ENCODE results near the gene NR6A1.

The NR6A1 gene

GRCh38 chr9:124557895-124558294, 213.2 kb downstream of the NR6A1 start:
- TF ChIP-seq CTCF (IDR thresholded peaks at IDR 0.05; ENCODE audit: low read length, missing control alignments): no peak
- H3K4me3 ChIP-seq (replicated peaks; ENCODE audit: low read depth, low read length): no peak overlapping the region
- no peak for DNase-seq (ENCODE audit: low read depth)

- no peak overlapping the region for H3K4me3 ChIP-seq (replicated peaks; ENCODE audit: low read depth, low read length)
- TF ChIP-seq CTCF (IDR thresholded peaks at IDR 0.05; ENCODE audit: low read length, missing control alignments): no peak
- no peak for DNase-seq (ENCODE audit: low read depth)
These were observed 216.1 kb downstream of the NR6A1 start for GRCh38 chr9:124555043-124555442.

- no peak overlapping the region for H3K4me3 ChIP-seq (replicated peaks; ENCODE audit: low read depth, low read length)
- DNase-seq (ENCODE audit: low read depth): peak; percentile 30
- TF ChIP-seq CTCF (IDR thresholded peaks at IDR 0.05; ENCODE audit: low read length, missing control alignments): no peak
These were observed 217.4 kb downstream of the NR6A1 start for GRCh38 chr9:124553738-124554137.

GRCh38 chr9:124552273-124552605, 218.9 kb downstream of the NR6A1 start:
- no peak for DNase-seq (ENCODE audit: low read depth)
- TF ChIP-seq CTCF (IDR thresholded peaks at IDR 0.05; ENCODE audit: low read length, missing control alignments): no peak
- no peak overlapping the region for H3K4me3 ChIP-seq (replicated peaks; ENCODE audit: low read depth, low read length)

GRCh38 chr9:124551472-124552272, 219.4 kb downstream of the NR6A1 start:
- peak; percentile 70 for DNase-seq (ENCODE audit: low read depth)
- peak; percentile 88 for TF ChIP-seq CTCF (IDR thresholded peaks at IDR 0.05; ENCODE audit: low read length, missing control alignments)

GRCh38 chr9:124550072-124550471, 221.0 kb downstream of the NR6A1 start:
- DNase-seq (ENCODE audit: low read depth): no peak
- TF ChIP-seq CTCF (IDR thresholded peaks at IDR 0.05; ENCODE audit: low read length, missing control alignments): no peak

More at GRCh38 chr9:124551472-124552272, 219.4 kb downstream of the NR6A1 start:
- H3K4me3 ChIP-seq (replicated peaks; ENCODE audit: low read depth, low read length): no peak overlapping the region

GRCh38 chr9:124549016-124549415, 222.1 kb downstream of the NR6A1 start:
- DNase-seq (ENCODE audit: low read depth): no peak
- H3K4me3 ChIP-seq (replicated peaks; ENCODE audit: low read depth, low read length): no peak overlapping the region
- no peak for TF ChIP-seq CTCF (IDR thresholded peaks at IDR 0.05; ENCODE audit: low read length, missing control alignments)

More at GRCh38 chr9:124550072-124550471, 221.0 kb downstream of the NR6A1 start:
- H3K4me3 ChIP-seq (replicated peaks; ENCODE audit: low read depth, low read length): no peak overlapping the region

Measured in fibroblast of pulmonary artery (primary cell).